CD14-positive monocyte (primary cell): Measurements from ENCODE around the gene CTAGE1. TPM values are rescaled to one million over a fixed set of nuclear protein-coding genes. Genes with fewer than 3 reads are reported as not detected.

Experiments
- DNase-seq, 3 donors: peaks; one replicate each; pipeline ENCODE4 v3.0.0-alpha.2; 2011 to 2022
- H2AFZ ChIP-seq: 2 replicates; pipeline ENCODE4 v1.6.0; 2012; ENCODE audit warnings: mild to moderate bottlenecking, low read depth, low read length, inconsistent platforms; ENCODE audit not compliant: insufficient read depth, poor library complexity, severe bottlenecking
- H3K27ac ChIP-seq, 2 donors: 1 replicate in 1 of 2; 2 replicates in 1 of 2; pipeline ENCODE4 v1.5.1; 2012 to 2013; ENCODE audit warnings: low read length in 2 of 2, control low read depth in 1 of 2, inconsistent platforms in 1 of 2, low read depth in 1 of 2, mild to moderate bottlenecking in 1 of 2
- H3K27me3 ChIP-seq, 2 donors: one replicate each; pipeline versions ENCODE4 v1.6.0 to v1.6.1; 2011 to 2013; ENCODE audit warnings: low read length in 2 of 2; ENCODE audit not compliant: control insufficient read depth in 2 of 2, insufficient read depth in 2 of 2
- H3K36me3 ChIP-seq, 2 donors: replicated peaks in 1 of 2; 1 replicate in 1 of 2; 2 replicates in 1 of 2; pipeline versions ENCODE4 v1.5.1 to v1.6.1; 2012 to 2013; ENCODE audit warnings: low read length in 2 of 2, control low read depth in 1 of 2, inconsistent platforms in 1 of 2, mild to moderate bottlenecking in 1 of 2; ENCODE audit not compliant: insufficient read depth in 2 of 2, control insufficient read depth in 1 of 2
- H3K4me1 ChIP-seq, 2 donors: 1 replicate in 1 of 2; 2 replicates in 1 of 2; pipeline versions ENCODE4 v1.5.1 to v1.6.1; 2012 to 2013; ENCODE audit warnings: low read length in 2 of 2, control low read depth in 1 of 2, inconsistent platforms in 1 of 2, mild to moderate bottlenecking in 1 of 2, moderate library complexity in 1 of 2; ENCODE audit not compliant: insufficient read depth in 2 of 2, control insufficient read depth in 1 of 2
- H3K4me2 ChIP-seq: replicated peaks from 2 replicates; pipeline ENCODE3; 2012; ENCODE audit warnings: low read length, moderate library complexity, mild to moderate bottlenecking; ENCODE audit not compliant: poor library complexity, severe bottlenecking; ENCODE audit errors: extremely low read depth
- H3K4me3 ChIP-seq, 3 experiments: fragments of 200-600 bp in 1 of 3; sonication (generic) in 1 of 3; replicated peaks in 1 of 3; 1 replicate in 2 of 3; 2 replicates in 1 of 3; pipeline ENCODE4 v1.5.1; 2011 to 2013; ENCODE audit warnings: low read length in 3 of 3, mild to moderate bottlenecking in 3 of 3, control low read depth in 2 of 3, low read depth in 2 of 3, inconsistent platforms in 1 of 3, moderate library complexity in 1 of 3
- H3K79me2 ChIP-seq: 2 replicates; pipeline ENCODE4 v1.6.0; 2012; ENCODE audit warnings: mild to moderate bottlenecking, control low read depth, inconsistent platforms, low read length, moderate library complexity; ENCODE audit not compliant: insufficient read depth
- H3K9ac ChIP-seq: 2 replicates; pipeline ENCODE4 v1.6.0; 2017; ENCODE audit warnings: low read length, mild to moderate bottlenecking; ENCODE audit not compliant: insufficient read depth, poor library complexity, severe bottlenecking
- H3K9me3 ChIP-seq, 2 donors: replicated peaks in 1 of 2; 1 replicate in 1 of 2; 2 replicates in 1 of 2; pipeline versions ENCODE4 v1.5.1 to v1.6.1; 2012 to 2013; ENCODE audit warnings: low read length in 2 of 2, control low read depth in 1 of 2; ENCODE audit not compliant: control insufficient read depth in 1 of 2, insufficient read depth in 1 of 2
- H4K20me1 ChIP-seq: 2 replicates; pipeline ENCODE4 v1.6.0; 2012; ENCODE audit warnings: mild to moderate bottlenecking, low read length, control low read depth, moderate library complexity; ENCODE audit not compliant: insufficient read depth
- H3K27ac Mint-ChIP-seq, 7 donors: one replicate each; pipeline ENCODE4 v1.8.0; 2020; ENCODE audit warnings: mild to moderate bottlenecking in 7 of 7, mixed read lengths in 7 of 7, moderate library complexity in 6 of 7, inconsistent platforms in 2 of 7
- H3K27me3 Mint-ChIP-seq, 3 donors: one replicate each; pipeline ENCODE4 v1.8.0; 2021 to 2022; ENCODE audit warnings: low read depth in 3 of 3, mild to moderate bottlenecking in 3 of 3, mixed read lengths in 3 of 3, moderate library complexity in 3 of 3, inconsistent platforms in 1 of 3
- H3K36me3 Mint-ChIP-seq, 2 donors: one replicate each; pipeline ENCODE4 v1.8.0; 2020; ENCODE audit warnings: mixed read lengths in 2 of 2, inconsistent platforms in 1 of 2, mild to moderate bottlenecking in 1 of 2
- H3K4me1 Mint-ChIP-seq: one replicate; pipeline ENCODE4 v1.8.0; 2020; ENCODE audit warnings: mild to moderate bottlenecking, mixed read lengths
- H3K4me3 Mint-ChIP-seq, 2 donors: one replicate each; pipeline ENCODE4 v1.8.0; 2020; ENCODE audit warnings: mild to moderate bottlenecking in 2 of 2, mixed read lengths in 2 of 2, moderate library complexity in 1 of 2
- H3K9me3 Mint-ChIP-seq, 7 donors: one replicate each; pipeline ENCODE4 v1.8.0; 2020 to 2022; ENCODE audit warnings: mixed read lengths in 7 of 7, mild to moderate bottlenecking in 6 of 7, moderate library complexity in 6 of 7, inconsistent platforms in 2 of 7
- WGBS: methylation state at CpG from one replicate; pipeline ENCODE4 v1.1.5; 2013; ENCODE audit warnings: missing lambda C conversion rate; ENCODE audit not compliant: insufficient coverage; 5-methylcytosine and 5-hydroxymethylcytosine counted together
- intact Hi-C, 2 donors: fragments of 100-400 bp; cut with micrococcal nuclease; formaldehyde crosslinking; loops; one replicate each; pipeline versions ENCODE4 v1.15.0 to v1.15.1; 2023
- polyA plus RNA-seq, 3 donors: library from polyadenylated mRNA; depleted of rRNA in 1 of 3; unstranded in 2 of 3; stranded (reverse) in 1 of 3; fragments of 300-500 nt in 2 of 3; fragments of >200 nt in 1 of 3; fragmentation: Illumina TruSeq in 2 of 3; gene quantifications; 1 replicate in 2 of 3; 2 replicates in 1 of 3; pipeline ENCODE4 v1.2.3, GENCODE V29; 2012 to 2021
- TF ChIP-seq, protein P1 (sequence below): fragments of 200-600 bp; IDR thresholded peaks from one replicate; pipeline ENCODE4 v1.8.0; 2022; ENCODE audit warnings: antibody characterized with exemption, mild to moderate bottlenecking

Gene CTAGE1
- polyA plus RNA-seq, 3 donors, result not detected

DNA sequence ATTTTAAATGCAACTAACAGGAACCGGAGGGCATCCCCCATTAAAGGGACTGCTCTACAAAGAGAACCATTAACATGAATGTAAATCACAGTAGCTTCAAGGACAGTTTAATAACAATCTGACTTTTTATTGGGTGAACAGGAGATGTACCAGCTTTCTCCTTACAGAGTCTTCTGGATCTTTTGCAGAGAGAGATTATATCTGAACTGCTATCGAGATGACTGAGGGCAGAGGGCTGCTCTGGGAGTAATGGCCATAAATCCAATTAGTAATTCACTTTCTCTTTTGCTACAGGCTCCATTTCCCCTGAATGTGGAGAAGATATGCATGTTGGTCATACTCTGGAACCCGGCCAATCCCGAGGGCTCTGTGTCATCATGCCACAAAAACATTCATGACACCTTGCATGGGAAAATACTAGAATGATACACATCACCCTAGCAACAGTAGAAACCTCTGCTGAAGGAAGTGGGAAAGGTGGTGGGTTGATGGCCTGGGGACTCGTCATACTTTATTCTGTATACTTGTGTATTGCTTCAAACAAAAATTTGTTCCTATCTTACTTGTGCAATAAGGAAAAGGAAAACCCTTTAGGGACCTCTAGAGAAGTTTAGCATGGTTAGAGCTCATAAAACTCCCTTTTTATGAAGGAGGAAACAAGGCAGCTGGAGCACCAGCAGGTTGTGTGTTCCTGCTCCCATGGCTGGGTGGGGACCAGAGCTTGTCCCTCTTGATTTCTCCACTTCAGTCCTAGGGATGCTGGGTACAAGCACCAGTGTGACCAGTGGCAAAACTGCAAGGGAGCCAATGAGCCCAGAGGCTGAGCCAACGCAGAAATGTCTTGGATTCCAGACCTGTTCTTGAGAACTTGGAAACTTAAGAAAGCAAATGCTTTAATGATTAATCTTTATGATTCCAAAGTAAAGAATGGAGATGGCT is 26.0 kb downstream of the CTAGE1 start:
- Histone ChIP-seq H2AFZ (no peak overlapping the region), H4K20me1 (no peaks in the 10 kb centered on the region), H3K27ac (no peak overlapping the region), H3K4me3 (no peak overlapping the region), H3K79me2 (no peaks in the 10 kb centered on the region), H3K36me3 (no peaks in the 10 kb centered on the region), H3K4me1 (no peaks in the 10 kb centered on the region), H3K9me3 (no peaks in the 10 kb centered on the region), H3K27me3 (no peaks in the 10 kb centered on the region), H3K9ac (no peak overlapping the region), H3K4me2 (no peak overlapping the region)
- Mint-ChIP-seq H3K36me3 (no peaks in the 10 kb centered on the region), H3K9me3 (peaks cover 0 to 7% (median 3%) of the 10 kb centered on the region in 7 donors), H3K4me3 (no peak overlapping the region), H3K27ac (peak overlapping the region in 1 of 7 donors; percentile 19), H3K27me3 (peaks cover 0 to 5% (median 0%) of the 10 kb centered on the region in 3 donors), H3K4me1 (no peaks in the 10 kb centered on the region)
- 100% methylated on average over 1 of the region's 6 CpGs for WGBS
- TF ChIP-seq, protein P1, sequence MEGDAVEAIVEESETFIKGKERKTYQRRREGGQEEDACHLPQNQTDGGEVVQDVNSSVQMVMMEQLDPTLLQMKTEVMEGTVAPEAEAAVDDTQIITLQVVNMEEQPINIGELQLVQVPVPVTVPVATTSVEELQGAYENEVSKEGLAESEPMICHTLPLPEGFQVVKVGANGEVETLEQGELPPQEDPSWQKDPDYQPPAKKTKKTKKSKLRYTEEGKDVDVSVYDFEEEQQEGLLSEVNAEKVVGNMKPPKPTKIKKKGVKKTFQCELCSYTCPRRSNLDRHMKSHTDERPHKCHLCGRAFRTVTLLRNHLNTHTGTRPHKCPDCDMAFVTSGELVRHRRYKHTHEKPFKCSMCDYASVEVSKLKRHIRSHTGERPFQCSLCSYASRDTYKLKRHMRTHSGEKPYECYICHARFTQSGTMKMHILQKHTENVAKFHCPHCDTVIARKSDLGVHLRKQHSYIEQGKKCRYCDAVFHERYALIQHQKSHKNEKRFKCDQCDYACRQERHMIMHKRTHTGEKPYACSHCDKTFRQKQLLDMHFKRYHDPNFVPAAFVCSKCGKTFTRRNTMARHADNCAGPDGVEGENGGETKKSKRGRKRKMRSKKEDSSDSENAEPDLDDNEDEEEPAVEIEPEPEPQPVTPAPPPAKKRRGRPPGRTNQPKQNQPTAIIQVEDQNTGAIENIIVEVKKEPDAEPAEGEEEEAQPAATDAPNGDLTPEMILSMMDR, result no peak
- intact Hi-C loops, result loop anchor here in 1 of 2 donors (10.0 kb wide), 1 partner anchor 77 kb away; no protein-coding TSS in a partner anchor
- DNase-seq, result no peak

DNA sequence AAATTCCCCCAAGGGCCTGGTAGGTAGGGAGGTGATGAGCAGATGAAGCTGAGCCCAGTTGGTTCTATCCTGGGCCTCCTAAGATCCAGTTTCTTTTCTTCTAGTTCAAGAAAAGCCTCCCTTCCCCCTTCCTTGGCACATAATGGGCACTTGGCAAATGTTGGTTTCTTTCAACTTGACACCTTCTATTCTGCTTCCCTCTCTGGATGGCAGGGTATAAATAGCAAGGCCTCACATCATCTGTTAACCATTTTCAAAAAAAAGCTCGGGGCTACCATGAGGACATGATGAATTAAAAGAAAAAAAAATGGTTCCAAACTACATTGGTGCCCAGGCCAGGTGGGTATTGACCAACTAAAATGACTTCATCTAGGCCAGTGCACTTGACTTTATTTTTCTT is 29.9 kb downstream of the CTAGE1 start:
- no peaks in the 10 kb centered on the region for H3K36me3 Mint-ChIP-seq
- H3K9me3 ChIP-seq, result no peaks in the 10 kb centered on the region
- no peak overlapping the region for H2AFZ ChIP-seq
- H3K4me1 Mint-ChIP-seq, result no peaks in the 10 kb centered on the region
- H3K4me3 Mint-ChIP-seq, result no peak overlapping the region
- H3K27ac ChIP-seq, result no peak overlapping the region
- peaks cover 0 to 7% (median 2%) of the 10 kb centered on the region in 3 donors for H3K27me3 Mint-ChIP-seq
- intact Hi-C loops, result no loop called here
- H3K9me3 Mint-ChIP-seq, result peaks cover 0 to 7% (median 7%) of the 10 kb centered on the region in 7 donors
- H4K20me1 ChIP-seq, result no peaks in the 10 kb centered on the region
- no peak for DNase-seq
- no peak overlapping the region for H3K4me3 ChIP-seq
- no peak overlapping the region for H3K27ac Mint-ChIP-seq
- TF ChIP-seq, protein P1, result no peak
- no peak overlapping the region for H3K9ac ChIP-seq
- 60% methylated on average over 1 of the region's 1 CpG for WGBS
- no peaks in the 10 kb centered on the region for H3K4me1 ChIP-seq
- H3K36me3 ChIP-seq, result no peaks in the 10 kb centered on the region
- no peaks in the 10 kb centered on the region for H3K79me2 ChIP-seq
- no peaks in the 10 kb centered on the region for H3K27me3 ChIP-seq
- no peak overlapping the region for H3K4me2 ChIP-seq
